Ectodermal cell (in vitro differentiated cells): ENCODE results near the gene CD44.

Experiments used
- H3K27ac ChIP-seq: 2 replicates; pipeline ENCODE4 v1.7.0; 2013; ENCODE audit warnings: mild to moderate bottlenecking, low read depth, low read length; ENCODE audit not compliant: insufficient read depth, poor library complexity, severe bottlenecking
- H3K27me3 ChIP-seq: 2 replicates; pipeline ENCODE4 v1.7.0; 2013; ENCODE audit warnings: mild to moderate bottlenecking, low read length; ENCODE audit not compliant: insufficient read depth, control insufficient read depth, poor library complexity, severe bottlenecking
- H3K36me3 ChIP-seq: one replicate; pipeline ENCODE4 v1.7.0; 2013; ENCODE audit warnings: low read length; ENCODE audit not compliant: control insufficient read depth, insufficient read depth
- H3K4me1 ChIP-seq: one replicate; pipeline ENCODE4 v1.7.0; 2013; ENCODE audit warnings: low read length; ENCODE audit not compliant: control insufficient read depth, insufficient read depth
- H3K4me3 ChIP-seq: 2 replicates; pipeline ENCODE4 v1.7.0; 2013; ENCODE audit warnings: low read depth, low read length, control low read depth; ENCODE audit not compliant: insufficient read depth
- H3K9me3 ChIP-seq: 2 replicates; pipeline ENCODE4 v1.7.0; 2013; ENCODE audit warnings: mild to moderate bottlenecking, low read length, moderate library complexity; ENCODE audit not compliant: control insufficient read depth
- WGBS, 2 experiments: methylation state at CpG; one replicate each; pipeline ENCODE4 v1.1.7; 2013; ENCODE audit warnings: missing lambda C conversion rate in 2 of 2; 5-methylcytosine and 5-hydroxymethylcytosine counted together

Gene CD44

GRCh38 chr11:35185696-35186095 lies 46.7 kb downstream of the CD44 start:
- no peaks in the 10 kb centered on the region for H3K27me3 ChIP-seq
- no peak overlapping the region for H3K27ac ChIP-seq
- H3K4me3 ChIP-seq = no peak overlapping the region
- no peaks in the 10 kb centered on the region for H3K9me3 ChIP-seq
- H3K36me3 ChIP-seq = no peaks in the 10 kb centered on the region
- 77 to 81% methylated on average over 2 of the region's 2 CpGs for WGBS, 2 experiments
- no peaks in the 10 kb centered on the region for H3K4me1 ChIP-seq

- H3K27me3 ChIP-seq = no peaks in the 10 kb centered on the region
- no peaks in the 10 kb centered on the region for H3K9me3 ChIP-seq
- H3K4me1 ChIP-seq = peaks cover 5% of the 10 kb centered on the region
- no peak overlapping the region for H3K27ac ChIP-seq
- H3K4me3 ChIP-seq = no peak overlapping the region
- 85 to 91% methylated on average over 3 of the region's 3 CpGs for WGBS, 2 experiments
- no peaks in the 10 kb centered on the region for H3K36me3 ChIP-seq
These were observed 49.0 kb downstream of the CD44 start for GRCh38 chr11:35187996-35188395.

GRCh38 chr11:35190804-35191348 lies 51.9 kb downstream of the CD44 start:
- no peaks in the 10 kb centered on the region for H3K36me3 ChIP-seq
- H3K27ac ChIP-seq = no peak overlapping the region
- no peaks in the 10 kb centered on the region for H3K27me3 ChIP-seq
- H3K9me3 ChIP-seq = no peaks in the 10 kb centered on the region
- H3K4me3 ChIP-seq = no peak overlapping the region
- 96 to 97% methylated on average over 6 of the region's 6 CpGs for whole genome bisulfite sequencing, 2 experiments
- peaks cover 5% of the 10 kb centered on the region for H3K4me1 ChIP-seq

GRCh38 chr11:35192347-35192746 lies 53.4 kb downstream of the CD44 start:
- WGBS, 2 experiments = 80 to 83% methylated on average over 3 of the region's 3 CpGs
- Histone ChIP-seq H3K36me3 (no peaks in the 10 kb centered on the region), H3K4me1 (peaks cover 5% of the 10 kb centered on the region), H3K9me3 (no peaks in the 10 kb centered on the region), H3K4me3 (no peak overlapping the region), H3K27me3 (no peaks in the 10 kb centered on the region), H3K27ac (no peak overlapping the region)

- Histone ChIP-seq H3K36me3 (no peaks in the 10 kb centered on the region), H3K4me3 (no peak overlapping the region), H3K4me1 (peaks cover 5% of the 10 kb centered on the region), H3K9me3 (no peaks in the 10 kb centered on the region), H3K27me3 (no peaks in the 10 kb centered on the region), H3K27ac (no peak overlapping the region)
- WGBS, 2 experiments = 94 to 97% methylated on average over 6 of the region's 6 CpGs
These were observed 54.8 kb downstream of the CD44 start for GRCh38 chr11:35193767-35194166.

- no peaks in the 10 kb centered on the region for H3K36me3 ChIP-seq
- no peak overlapping the region for H3K4me3 ChIP-seq
- 88 to 91% methylated on average over 1 of the region's 1 CpG for WGBS, 2 experiments
- H3K9me3 ChIP-seq = no peaks in the 10 kb centered on the region
- no peak overlapping the region for H3K27ac ChIP-seq
- H3K27me3 ChIP-seq = no peaks in the 10 kb centered on the region
- H3K4me1 ChIP-seq = peaks cover 2% of the 10 kb centered on the region
These were observed 58.3 kb downstream of the CD44 start for GRCh38 chr11:35197292-35197691.

- WGBS, 2 experiments = 93 to 94% methylated on average over 6 to 7 of the region's 7 CpGs
- H3K4me1 ChIP-seq = peaks cover 3% of the 10 kb centered on the region
- no peak overlapping the region for H3K27ac ChIP-seq
- H3K27me3 ChIP-seq = no peaks in the 10 kb centered on the region
- H3K4me3 ChIP-seq = no peak overlapping the region
- H3K36me3 ChIP-seq = no peaks in the 10 kb centered on the region
- no peaks in the 10 kb centered on the region for H3K9me3 ChIP-seq
These were observed 61.9 kb downstream of the CD44 start for GRCh38 chr11:35200811-35201341.

GRCh38 chr11:35204614-35205013 lies 65.6 kb downstream of the CD44 start:
- no peaks in the 10 kb centered on the region for H3K36me3 ChIP-seq
- WGBS, 2 experiments = 94 to 96% methylated on average over 5 of the region's 5 CpGs
- no peak overlapping the region for H3K4me3 ChIP-seq
- H3K9me3 ChIP-seq = no peaks in the 10 kb centered on the region
- H3K27ac ChIP-seq = no peak overlapping the region
- H3K4me1 ChIP-seq = peaks cover 3% of the 10 kb centered on the region
- H3K27me3 ChIP-seq = no peaks in the 10 kb centered on the region

GRCh38 chr11:35206616-35207015 lies 67.6 kb downstream of the CD44 start:
- H3K27me3 ChIP-seq = no peaks in the 10 kb centered on the region
- no peak overlapping the region for H3K27ac ChIP-seq
- peaks cover 3% of the 10 kb centered on the region for H3K4me1 ChIP-seq
- no peak overlapping the region for H3K4me3 ChIP-seq
- H3K9me3 ChIP-seq = no peaks in the 10 kb centered on the region
- H3K36me3 ChIP-seq = no peaks in the 10 kb centered on the region
- 93 to 94% methylated on average over 1 of the region's 1 CpG for WGBS, 2 experiments

GRCh38 chr11:35207471-35208403 lies 68.8 kb downstream of the CD44 start:
- 92 to 93% methylated on average over 10 of the region's 10 CpGs for WGBS, 2 experiments

More at GRCh38 chr11:35207471-35208403, 68.8 kb downstream of the CD44 start:
- no peak overlapping the region for H3K27ac ChIP-seq
- H3K4me1 ChIP-seq = peaks cover 3% of the 10 kb centered on the region
- H3K27me3 ChIP-seq = no peaks in the 10 kb centered on the region
- no peak overlapping the region for H3K4me3 ChIP-seq
- H3K9me3 ChIP-seq = no peaks in the 10 kb centered on the region
- H3K36me3 ChIP-seq = no peaks in the 10 kb centered on the region
